Measurements from ENCODE around the gene PODXL2. TPM values are rescaled to one million over a fixed set of nuclear protein-coding genes. Genes with fewer than 3 reads are reported as not detected.

The PODXL2 gene
- total and polyA plus RNA-seq, 2 experiments from 2014 or later = 18.4 to 57.6 TPM

GRCh38 chr3:127677541-127678314 is 48.7 kb downstream of the PODXL2 start:
- H3K4me3 ChIP-seq = no peak overlapping the region
- no peaks in the 10 kb centered on the region for H3F3A ChIP-seq (replicated peaks; ENCODE audit: low read depth)
- no peaks in the 10 kb centered on the region for H3K36me3 ChIP-seq (ENCODE audit: insufficient read depth)
- Mint-ChIP-seq H3K27ac (no peak overlapping the region), H3K4me1 (peaks cover 21% of the 10 kb centered on the region), H3K36me3 (ENCODE audit: low read depth) (no peaks in the 10 kb centered on the region; the same call in 2 of the 3 replicates), H3K9me3 (peaks cover 5% of the 10 kb centered on the region; the same call in 2 of the 3 replicates), H3K27me3 (ENCODE audit: insufficient read depth, low read depth, poor library complexity) (peaks cover 15% of the 10 kb centered on the region), H3K4me3 (no peak overlapping the region)
- DNase-seq (ENCODE audit: low spot score) (no peak), ATAC-seq (no peak)
- H3K4me1 ChIP-seq (ENCODE audit: insufficient read depth) = peaks cover 5% of the 10 kb centered on the region; the same call in 1 of the 2 replicates
- H3K4me2 ChIP-seq = no peak overlapping the region
- H3K79me2 ChIP-seq (replicated peaks; ENCODE audit: insufficient read depth) = no peaks in the 10 kb centered on the region
- H4K20me1 ChIP-seq (replicated peaks; ENCODE audit: insufficient read depth) = no peaks in the 10 kb centered on the region
- H3K9me2 ChIP-seq (ENCODE audit: insufficient read depth) = no peaks in the 10 kb centered on the region
- H3K27ac ChIP-seq (ENCODE audit: low read depth) = no peak overlapping the region
- no peaks in the 10 kb centered on the region for H3K27me3 ChIP-seq (ENCODE audit: insufficient read depth)
- H2AFZ ChIP-seq = no peak overlapping the region
- no peak for TF ChIP-seq CTCF (conservative IDR thresholded peaks at IDR 0.05; ENCODE audit: low read depth in 2 of 2)
- TF ChIP-seq EZH2 (IDR thresholded peaks at IDR 0.05; ENCODE audit: low read depth, unreplicated experiment) = no peak
- no peak for TF ChIP-seq EZH2phosphoT487 (IDR thresholded peaks at IDR 0.05; ENCODE audit: unreplicated experiment)
- no peak for TF ChIP-seq POLR2AphosphoS5 (IDR thresholded peaks at IDR 0.05; ENCODE audit: low read depth)
- no peak for TF ChIP-seq NANOG (IDR thresholded peaks at IDR 0.05; ENCODE audit: borderline replicate concordance)
- TF ChIP-seq, protein P1, sequence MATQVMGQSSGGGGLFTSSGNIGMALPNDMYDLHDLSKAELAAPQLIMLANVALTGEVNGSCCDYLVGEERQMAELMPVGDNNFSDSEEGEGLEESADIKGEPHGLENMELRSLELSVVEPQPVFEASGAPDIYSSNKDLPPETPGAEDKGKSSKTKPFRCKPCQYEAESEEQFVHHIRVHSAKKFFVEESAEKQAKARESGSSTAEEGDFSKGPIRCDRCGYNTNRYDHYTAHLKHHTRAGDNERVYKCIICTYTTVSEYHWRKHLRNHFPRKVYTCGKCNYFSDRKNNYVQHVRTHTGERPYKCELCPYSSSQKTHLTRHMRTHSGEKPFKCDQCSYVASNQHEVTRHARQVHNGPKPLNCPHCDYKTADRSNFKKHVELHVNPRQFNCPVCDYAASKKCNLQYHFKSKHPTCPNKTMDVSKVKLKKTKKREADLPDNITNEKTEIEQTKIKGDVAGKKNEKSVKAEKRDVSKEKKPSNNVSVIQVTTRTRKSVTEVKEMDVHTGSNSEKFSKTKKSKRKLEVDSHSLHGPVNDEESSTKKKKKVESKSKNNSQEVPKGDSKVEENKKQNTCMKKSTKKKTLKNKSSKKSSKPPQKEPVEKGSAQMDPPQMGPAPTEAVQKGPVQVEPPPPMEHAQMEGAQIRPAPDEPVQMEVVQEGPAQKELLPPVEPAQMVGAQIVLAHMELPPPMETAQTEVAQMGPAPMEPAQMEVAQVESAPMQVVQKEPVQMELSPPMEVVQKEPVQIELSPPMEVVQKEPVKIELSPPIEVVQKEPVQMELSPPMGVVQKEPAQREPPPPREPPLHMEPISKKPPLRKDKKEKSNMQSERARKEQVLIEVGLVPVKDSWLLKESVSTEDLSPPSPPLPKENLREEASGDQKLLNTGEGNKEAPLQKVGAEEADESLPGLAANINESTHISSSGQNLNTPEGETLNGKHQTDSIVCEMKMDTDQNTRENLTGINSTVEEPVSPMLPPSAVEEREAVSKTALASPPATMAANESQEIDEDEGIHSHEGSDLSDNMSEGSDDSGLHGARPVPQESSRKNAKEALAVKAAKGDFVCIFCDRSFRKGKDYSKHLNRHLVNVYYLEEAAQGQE (IDR thresholded peaks at IDR 0.05; ENCODE audit: unreplicated experiment) = no peak
- TF ChIP-seq, protein P2, sequence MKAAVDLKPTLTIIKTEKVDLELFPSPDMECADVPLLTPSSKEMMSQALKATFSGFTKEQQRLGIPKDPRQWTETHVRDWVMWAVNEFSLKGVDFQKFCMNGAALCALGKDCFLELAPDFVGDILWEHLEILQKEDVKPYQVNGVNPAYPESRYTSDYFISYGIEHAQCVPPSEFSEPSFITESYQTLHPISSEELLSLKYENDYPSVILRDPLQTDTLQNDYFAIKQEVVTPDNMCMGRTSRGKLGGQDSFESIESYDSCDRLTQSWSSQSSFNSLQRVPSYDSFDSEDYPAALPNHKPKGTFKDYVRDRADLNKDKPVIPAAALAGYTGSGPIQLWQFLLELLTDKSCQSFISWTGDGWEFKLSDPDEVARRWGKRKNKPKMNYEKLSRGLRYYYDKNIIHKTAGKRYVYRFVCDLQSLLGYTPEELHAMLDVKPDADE (IDR thresholded peaks at IDR 0.05) = no peak
- TF ChIP-seq, protein P3, sequence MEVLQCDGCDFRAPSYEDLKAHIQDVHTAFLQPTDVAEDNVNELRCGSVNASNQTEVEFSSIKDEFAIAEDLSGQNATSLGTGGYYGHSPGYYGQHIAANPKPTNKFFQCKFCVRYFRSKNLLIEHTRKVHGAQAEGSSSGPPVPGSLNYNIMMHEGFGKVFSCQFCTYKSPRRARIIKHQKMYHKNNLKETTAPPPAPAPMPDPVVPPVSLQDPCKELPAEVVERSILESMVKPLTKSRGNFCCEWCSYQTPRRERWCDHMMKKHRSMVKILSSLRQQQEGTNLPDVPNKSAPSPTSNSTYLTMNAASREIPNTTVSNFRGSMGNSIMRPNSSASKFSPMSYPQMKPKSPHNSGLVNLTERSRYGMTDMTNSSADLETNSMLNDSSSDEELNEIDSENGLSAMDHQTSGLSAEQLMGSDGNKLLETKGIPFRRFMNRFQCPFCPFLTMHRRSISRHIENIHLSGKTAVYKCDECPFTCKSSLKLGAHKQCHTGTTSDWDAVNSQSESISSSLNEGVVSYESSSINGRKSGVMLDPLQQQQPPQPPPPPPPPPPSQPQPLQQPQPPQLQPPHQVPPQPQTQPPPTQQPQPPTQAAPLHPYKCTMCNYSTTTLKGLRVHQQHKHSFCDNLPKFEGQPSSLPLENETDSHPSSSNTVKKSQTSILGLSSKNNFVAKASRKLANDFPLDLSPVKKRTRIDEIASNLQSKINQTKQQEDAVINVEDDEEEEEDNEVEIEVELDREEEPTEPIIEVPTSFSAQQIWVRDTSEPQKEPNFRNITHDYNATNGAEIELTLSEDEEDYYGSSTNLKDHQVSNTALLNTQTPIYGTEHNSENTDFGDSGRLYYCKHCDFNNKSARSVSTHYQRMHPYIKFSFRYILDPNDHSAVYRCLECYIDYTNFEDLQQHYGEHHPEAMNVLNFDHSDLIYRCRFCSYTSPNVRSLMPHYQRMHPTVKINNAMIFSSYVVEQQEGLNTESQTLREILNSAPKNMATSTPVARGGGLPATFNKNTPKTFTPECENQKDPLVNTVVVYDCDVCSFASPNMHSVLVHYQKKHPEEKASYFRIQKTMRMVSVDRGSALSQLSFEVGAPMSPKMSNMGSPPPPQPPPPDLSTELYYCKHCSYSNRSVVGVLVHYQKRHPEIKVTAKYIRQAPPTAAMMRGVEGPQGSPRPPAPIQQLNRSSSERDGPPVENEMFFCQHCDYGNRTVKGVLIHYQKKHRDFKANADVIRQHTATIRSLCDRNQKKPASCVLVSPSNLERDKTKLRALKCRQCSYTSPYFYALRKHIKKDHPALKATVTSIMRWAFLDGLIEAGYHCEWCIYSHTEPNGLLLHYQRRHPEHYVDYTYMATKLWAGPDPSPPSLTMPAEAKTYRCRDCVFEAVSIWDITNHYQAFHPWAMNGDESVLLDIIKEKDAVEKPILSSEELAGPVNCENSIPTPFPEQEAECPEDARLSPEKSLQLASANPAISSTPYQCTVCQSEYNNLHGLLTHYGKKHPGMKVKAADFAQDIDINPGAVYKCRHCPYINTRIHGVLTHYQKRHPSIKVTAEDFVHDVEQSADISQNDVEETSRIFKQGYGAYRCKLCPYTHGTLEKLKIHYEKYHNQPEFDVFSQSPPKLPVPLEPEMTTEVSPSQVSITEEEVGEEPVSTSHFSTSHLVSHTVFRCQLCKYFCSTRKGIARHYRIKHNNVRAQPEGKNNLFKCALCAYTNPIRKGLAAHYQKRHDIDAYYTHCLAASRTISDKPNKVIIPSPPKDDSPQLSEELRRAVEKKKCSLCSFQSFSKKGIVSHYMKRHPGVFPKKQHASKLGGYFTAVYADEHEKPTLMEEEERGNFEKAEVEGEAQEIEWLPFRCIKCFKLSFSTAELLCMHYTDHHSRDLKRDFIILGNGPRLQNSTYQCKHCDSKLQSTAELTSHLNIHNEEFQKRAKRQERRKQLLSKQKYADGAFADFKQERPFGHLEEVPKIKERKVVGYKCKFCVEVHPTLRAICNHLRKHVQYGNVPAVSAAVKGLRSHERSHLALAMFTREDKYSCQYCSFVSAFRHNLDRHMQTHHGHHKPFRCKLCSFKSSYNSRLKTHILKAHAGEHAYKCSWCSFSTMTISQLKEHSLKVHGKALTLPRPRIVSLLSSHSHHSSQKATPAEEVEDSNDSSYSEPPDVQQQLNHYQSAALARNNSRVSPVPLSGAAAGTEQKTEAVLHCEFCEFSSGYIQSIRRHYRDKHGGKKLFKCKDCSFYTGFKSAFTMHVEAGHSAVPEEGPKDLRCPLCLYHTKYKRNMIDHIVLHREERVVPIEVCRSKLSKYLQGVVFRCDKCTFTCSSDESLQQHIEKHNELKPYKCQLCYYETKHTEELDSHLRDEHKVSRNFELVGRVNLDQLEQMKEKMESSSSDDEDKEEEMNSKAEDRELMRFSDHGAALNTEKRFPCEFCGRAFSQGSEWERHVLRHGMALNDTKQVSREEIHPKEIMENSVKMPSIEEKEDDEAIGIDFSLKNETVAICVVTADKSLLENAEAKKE (CRISPR knock-in tag; IDR thresholded peaks at IDR 0.05) = no peak
- TF ChIP-seq ZNF114 (CRISPR knock-in tag; IDR thresholded peaks at IDR 0.05) = no peak
- TF ChIP-seq STAT1 (IDR thresholded peaks at IDR 0.05; ENCODE audit: unreplicated experiment) = no peak
- no peak for TF ChIP-seq ZNF331 (CRISPR knock-in tag; IDR thresholded peaks at IDR 0.05; ENCODE audit: low read depth)
- no peak for TF ChIP-seq CREB1 (CRISPR knock-in tag; IDR thresholded peaks at IDR 0.05; ENCODE audit: low read depth)
- TF ChIP-seq JUNB (IDR thresholded peaks at IDR 0.05; ENCODE audit: unreplicated experiment) = no peak
